Tibial nerve (tissue), 4 donors: ENCODE measurements around the gene MCRIP1. TPM values are rescaled to one million over a fixed set of nuclear protein-coding genes. Genes with fewer than 3 reads are reported as not detected.

Experiments used
- DNase-seq, 2 donors: peaks; one replicate each; pipeline ENCODE4 v3.0.0-alpha.2; 2019; ENCODE audit warnings: low spot score in 2 of 2
- H3K27ac ChIP-seq, 4 donors: fragments of 200-600 bp; sonication (generic) in 3 of 4; one replicate each; pipeline ENCODE4 v1.5.1; 2017 to 2019; ENCODE audit warnings: mild to moderate bottlenecking in 1 of 4
- H3K27me3 ChIP-seq, 2 donors: fragments of 200-600 bp; sonication (generic) in 1 of 2; one replicate each; pipeline versions ENCODE4 v1.5.1 to v1.6.0; 2017 to 2019
- H3K36me3 ChIP-seq, 3 donors: fragments of 200-600 bp; sonication (generic); one replicate each; pipeline ENCODE4 v1.5.1; 2018 to 2019
- H3K4me1 ChIP-seq, 4 donors: fragments of 200-600 bp; sonication (generic) in 3 of 4; one replicate each; pipeline ENCODE4 v1.5.1; 2017 to 2019
- H3K4me3 ChIP-seq, 4 donors: fragments of 200-600 bp; sonication (generic) in 3 of 4; one replicate each; pipeline ENCODE4 v1.5.1; 2017 to 2019; ENCODE audit warnings: mild to moderate bottlenecking in 1 of 4, moderate library complexity in 1 of 4
- H3K9me3 ChIP-seq, 4 donors: fragments of 200-600 bp; sonication (generic) in 3 of 4; one replicate each; pipeline ENCODE4 v1.5.1; 2017 to 2019
- CTCF ChIP-seq, 5 experiments: fragments of 200-600 bp in 3 of 5; fragments of 450-650 bp in 2 of 5; sonication (generic) in 3 of 5; IDR thresholded peaks; one replicate each; pipeline ENCODE4 v1.5.1; 2016 to 2019; ENCODE audit warnings: antibody characterized with exemption in 5 of 5, mild to moderate bottlenecking in 3 of 5, moderate library complexity in 2 of 5
- EP300 ChIP-seq, 2 donors: sonication (generic); formaldehyde crosslinking; IDR thresholded peaks; one replicate each; pipeline ENCODE4 v1.6.1; 2017; ENCODE audit warnings: antibody characterized with exemption in 2 of 2, mild to moderate bottlenecking in 1 of 2
- POLR2A ChIP-seq, 2 donors: fragments of 450-650 bp; IDR thresholded peaks; one replicate each; pipeline ENCODE4 v1.6.1; 2017; ENCODE audit warnings: antibody characterized with exemption in 2 of 2, mild to moderate bottlenecking in 2 of 2, moderate library complexity in 2 of 2
- WGBS, 2 donors: methylation state at CpG; one replicate each; pipeline ENCODE4 v1.1.5; 2018; 5-methylcytosine and 5-hydroxymethylcytosine counted together
- total RNA-seq, 4 donors: library from RNA; depleted of rRNA; stranded (reverse); fragments of >200 nt; gene quantifications; one replicate each; pipeline ENCODE4 v1.1.0, GENCODE V29; 2016

The MCRIP1 gene
- total RNA-seq, 4 donors from 2014 or later, result 78.7 to 105 (median 92.5) TPM

- no peaks in the 10 kb centered on the region for H3K36me3 ChIP-seq
- H3K4me3 ChIP-seq, result no peak overlapping the region
- no peak for TF ChIP-seq POLR2A (IDR thresholded peaks at IDR 0.05)
- TF ChIP-seq EP300 (IDR thresholded peaks at IDR 0.05), result no peak
- no peak for TF ChIP-seq CTCF (IDR thresholded peaks at IDR 0.05)
- no peak overlapping the region for H3K27ac ChIP-seq
- H3K9me3 ChIP-seq, result no peaks in the 10 kb centered on the region
- 62 to 68% methylated on average over 18 of the region's 18 CpGs for WGBS, 2 donors
- H3K27me3 ChIP-seq, result peaks cover 3 to 95% of the 10 kb centered on the region in 2 donors
- peaks cover 0 to 23% (median 2%) of the 10 kb centered on the region in 4 donors for H3K4me1 ChIP-seq
- DNase-seq, result no peak
Observed at GRCh38 chr17:81807210-81807719, 25.8 kb downstream of the MCRIP1 start.

- no peak overlapping the region for H3K27ac ChIP-seq
- no peak for DNase-seq
- H3K9me3 ChIP-seq, result no peaks in the 10 kb centered on the region
- TF ChIP-seq POLR2A (IDR thresholded peaks at IDR 0.05) (no peak), CTCF (IDR thresholded peaks at IDR 0.05) (no peak), EP300 (IDR thresholded peaks at IDR 0.05) (no peak)
- no peaks in the 10 kb centered on the region for H3K36me3 ChIP-seq
- 18 to 36% methylated on average over 17 to 20 of the region's 23 CpGs for WGBS, 2 donors
- peaks cover 0 to 23% (median 2%) of the 10 kb centered on the region in 4 donors for H3K4me1 ChIP-seq
- H3K4me3 ChIP-seq, result no peak overlapping the region
- H3K27me3 ChIP-seq, result peaks cover 3 to 95% of the 10 kb centered on the region in 2 donors
Observed at GRCh38 chr17:81806461-81807209, 26.5 kb downstream of the MCRIP1 start.

- 69 to 76% methylated on average over 12 of the region's 18 CpGs for WGBS, 2 donors
- H3K27me3 ChIP-seq, result peaks cover 3 to 95% of the 10 kb centered on the region in 2 donors
- no peaks in the 10 kb centered on the region for H3K9me3 ChIP-seq
Observed at GRCh38 chr17:81805707-81806460, 27.2 kb downstream of the MCRIP1 start.

GRCh38 chr17:81804559-81805399 is 28.3 kb downstream of the MCRIP1 start:
- H3K9me3 ChIP-seq, result peaks cover 0 to 9% (median 0%) of the 10 kb centered on the region in 4 donors
- TF ChIP-seq EP300 (IDR thresholded peaks at IDR 0.05) (no peak), CTCF (IDR thresholded peaks at IDR 0.05) (no peak), POLR2A (IDR thresholded peaks at IDR 0.05) (no peak)
- H3K4me3 ChIP-seq, result peak overlapping the region in 2 of 4 donors; percentile 5 to 30
- peaks cover 3 to 90% of the 10 kb centered on the region in 2 donors for H3K27me3 ChIP-seq
- no peaks in the 10 kb centered on the region for H3K36me3 ChIP-seq
- peaks cover 0 to 23% (median 2%) of the 10 kb centered on the region in 4 donors for H3K4me1 ChIP-seq
- no peak for DNase-seq
- H3K27ac ChIP-seq, result no peak overlapping the region
- 4 to 9% methylated on average over 19 to 51 of the region's 65 CpGs for WGBS, 2 donors

More at GRCh38 chr17:81805707-81806460, 27.2 kb downstream of the MCRIP1 start:
- no peak for DNase-seq
- Histone ChIP-seq H3K4me3 (no peak overlapping the region), H3K4me1 (peaks cover 0 to 23% (median 2%) of the 10 kb centered on the region in 4 donors), H3K36me3 (no peaks in the 10 kb centered on the region), H3K27ac (no peak overlapping the region)
- TF ChIP-seq POLR2A (IDR thresholded peaks at IDR 0.05) (no peak), EP300 (IDR thresholded peaks at IDR 0.05) (no peak), CTCF (IDR thresholded peaks at IDR 0.05) (no peak)
